ENCODE data around the gene KAT2B. TPM values are rescaled to one million over a fixed set of nuclear protein-coding genes. Genes with fewer than 3 reads are reported as not detected.

Gene KAT2B
- total RNA-seq, 4 donors from 2014 or later, result 39.4 to 87.3 (median 61.1) TPM

DNA sequence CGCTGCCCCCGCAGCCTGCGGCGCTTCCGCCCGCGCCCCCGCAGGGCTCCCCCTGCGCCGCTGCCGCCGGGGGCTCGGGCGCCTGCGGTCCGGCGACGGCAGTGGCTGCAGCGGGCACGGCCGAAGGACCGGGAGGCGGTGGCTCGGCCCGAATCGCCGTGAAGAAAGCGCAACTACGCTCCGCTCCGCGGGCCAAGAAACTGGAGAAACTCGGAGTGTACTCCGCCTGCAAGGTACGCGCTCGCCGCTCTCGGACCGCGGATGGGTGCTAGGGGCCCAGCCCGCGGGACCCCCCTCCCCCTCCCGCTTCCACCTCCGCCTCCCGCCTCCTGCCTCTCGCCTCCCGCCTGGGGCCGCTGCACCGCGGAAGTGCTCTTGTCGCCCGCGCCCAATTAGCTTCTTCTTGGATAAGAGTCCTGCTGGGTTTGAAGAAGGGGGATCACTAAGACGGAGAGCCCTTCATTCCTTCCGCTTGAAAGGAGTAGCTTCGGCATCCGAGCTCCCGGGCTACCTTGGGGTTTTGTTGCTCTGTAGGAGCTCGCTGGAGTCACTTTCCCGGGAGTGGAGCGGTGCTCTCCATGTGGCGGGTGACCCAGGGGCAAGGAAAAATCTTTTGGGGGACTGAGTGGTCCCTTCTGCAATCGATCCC lies 426 bp downstream of the KAT2B start:
- TF ChIP-seq POLR2A (IDR thresholded peaks at IDR 0.05), result peak; percentile 5 to 51
- TF ChIP-seq, protein P1, sequence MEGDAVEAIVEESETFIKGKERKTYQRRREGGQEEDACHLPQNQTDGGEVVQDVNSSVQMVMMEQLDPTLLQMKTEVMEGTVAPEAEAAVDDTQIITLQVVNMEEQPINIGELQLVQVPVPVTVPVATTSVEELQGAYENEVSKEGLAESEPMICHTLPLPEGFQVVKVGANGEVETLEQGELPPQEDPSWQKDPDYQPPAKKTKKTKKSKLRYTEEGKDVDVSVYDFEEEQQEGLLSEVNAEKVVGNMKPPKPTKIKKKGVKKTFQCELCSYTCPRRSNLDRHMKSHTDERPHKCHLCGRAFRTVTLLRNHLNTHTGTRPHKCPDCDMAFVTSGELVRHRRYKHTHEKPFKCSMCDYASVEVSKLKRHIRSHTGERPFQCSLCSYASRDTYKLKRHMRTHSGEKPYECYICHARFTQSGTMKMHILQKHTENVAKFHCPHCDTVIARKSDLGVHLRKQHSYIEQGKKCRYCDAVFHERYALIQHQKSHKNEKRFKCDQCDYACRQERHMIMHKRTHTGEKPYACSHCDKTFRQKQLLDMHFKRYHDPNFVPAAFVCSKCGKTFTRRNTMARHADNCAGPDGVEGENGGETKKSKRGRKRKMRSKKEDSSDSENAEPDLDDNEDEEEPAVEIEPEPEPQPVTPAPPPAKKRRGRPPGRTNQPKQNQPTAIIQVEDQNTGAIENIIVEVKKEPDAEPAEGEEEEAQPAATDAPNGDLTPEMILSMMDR (IDR thresholded peaks at IDR 0.05 in 4 of 5, conservative IDR thresholded peaks at IDR 0.05 in 1 of 5), result peak in 1 of 5 experiments; percentile 34
- H3K27ac ChIP-seq, result peak overlapping the region; percentile 95 to 99 (median 99)
- no peaks in the 10 kb centered on the region for H3K27me3 ChIP-seq
- H3K9me3 ChIP-seq, result no peaks in the 10 kb centered on the region
- peak; percentile 67 to 68 for ATAC-seq
- DNase-seq, result peak; percentile 78 to 81
- peaks cover 25 to 35% of the 10 kb centered on the region in 2 donors for H3K4me1 ChIP-seq
- in situ Hi-C loops (cut with MboI; ENCODE audit: low sequenced_read_pairs in 4 of 4), result loop anchor here in 2 of 4 donors (10.0 kb wide), 2 partner anchors 96 to 144 kb away; partner anchors contain the start of genes RAB5A (in 1 of the 2) and SGO1 (in 1 of the 2)
- H3K36me3 ChIP-seq, result no peaks in the 10 kb centered on the region
- intact Hi-C loops (cut with DNase I; ENCODE audit: low total_unique reads), result loop anchor here (1.0 to 5.0 kb wide), 4 partner anchors 14 to 153 kb away; partner anchors contain the start of gene RAB5A
- peak overlapping the region; percentile 79 to 94 (median 89) for H3K4me3 ChIP-seq

DNA sequence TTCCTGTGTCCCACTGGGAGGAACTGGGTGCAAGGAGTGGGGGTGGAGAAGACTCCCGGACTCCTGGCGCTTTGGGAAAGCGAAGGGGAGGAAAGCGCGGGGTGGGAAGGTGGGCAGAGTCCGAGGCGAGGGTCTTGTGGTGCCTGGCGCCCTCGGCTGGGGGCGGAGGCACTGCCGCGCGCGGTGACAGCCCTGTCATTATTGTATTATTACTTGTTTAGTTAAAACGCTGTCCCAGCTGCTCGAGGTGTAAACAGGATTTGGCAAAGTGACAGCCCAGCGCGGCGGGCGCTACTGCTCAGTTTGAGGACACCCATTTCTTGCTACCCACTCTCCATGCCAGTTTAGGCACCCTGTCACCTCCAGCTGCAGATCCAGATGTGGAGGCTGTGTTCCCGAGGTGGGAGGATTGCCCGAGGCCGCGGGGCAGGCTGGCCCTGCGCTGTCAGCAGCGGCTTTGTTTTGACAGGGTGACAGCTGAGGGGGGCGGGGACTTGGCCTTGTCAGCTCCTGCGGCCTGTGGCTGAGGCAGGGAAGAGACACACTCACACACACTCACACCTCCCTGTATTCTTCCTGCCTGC lies 1.0 kb downstream of the KAT2B start:
- intact Hi-C loops (cut with DNase I; ENCODE audit: low total_unique reads), result loop anchor here (2.0 to 5.0 kb wide), 2 partner anchors 14 to 154 kb away; no protein-coding TSS in a partner anchor
- peak overlapping the region; percentile 79 to 94 (median 89) for H3K4me3 ChIP-seq
- H3K4me1 ChIP-seq, result peaks cover 25 to 35% of the 10 kb centered on the region in 2 donors
- H3K36me3 ChIP-seq, result no peaks in the 10 kb centered on the region
- H3K9me3 ChIP-seq, result no peaks in the 10 kb centered on the region
- peak overlapping the region; percentile 95 to 99 (median 99) for H3K27ac ChIP-seq
- in situ Hi-C loops (cut with MboI; ENCODE audit: low sequenced_read_pairs in 4 of 4), result loop anchor here in 2 of 4 donors (10.0 kb wide), 2 partner anchors 96 to 144 kb away; partner anchors contain the start of genes RAB5A (in 1 of the 2) and SGO1 (in 1 of the 2)
- H3K27me3 ChIP-seq, result no peaks in the 10 kb centered on the region
- TF ChIP-seq, protein P1 (IDR thresholded peaks at IDR 0.05 in 4 of 5, conservative IDR thresholded peaks at IDR 0.05 in 1 of 5), result no peak
- TF ChIP-seq POLR2A (IDR thresholded peaks at IDR 0.05), result peak; percentile 40 to 77
- peak; percentile 94 to 96 for DNase-seq
- peak; percentile 66 to 75 for ATAC-seq

DNA sequence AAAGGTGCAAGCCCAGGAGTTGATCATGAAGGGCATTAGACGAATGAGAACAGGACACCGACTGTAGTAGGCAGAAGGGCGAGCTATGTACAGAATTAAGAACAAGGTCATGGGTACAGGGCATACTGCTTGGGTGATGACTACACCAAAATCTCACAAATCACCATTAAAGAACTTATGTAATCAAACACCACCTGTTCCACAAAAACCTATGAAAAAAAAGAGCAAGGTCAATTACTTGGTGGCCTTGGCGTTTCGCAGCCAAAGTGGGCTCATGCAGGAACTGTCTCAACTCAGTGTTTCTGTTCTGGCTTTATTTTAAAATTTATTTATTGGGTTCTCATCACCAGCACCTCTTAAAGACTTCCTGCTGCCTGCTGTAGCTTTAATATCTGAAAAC lies 2.1 kb downstream of the KAT2B start:
- Histone ChIP-seq H3K27ac (peak overlapping the region; percentile 95 to 99 (median 99)), H3K4me3 (no peak overlapping the region), H3K36me3 (no peaks in the 10 kb centered on the region), H3K9me3 (no peaks in the 10 kb centered on the region), H3K4me1 (peaks cover 25 to 40% of the 10 kb centered on the region in 2 donors), H3K27me3 (no peaks in the 10 kb centered on the region)
- intact Hi-C loops (cut with DNase I; ENCODE audit: low total_unique reads) (loop anchor here (5.0 kb wide), 1 partner anchor 155 kb away; no protein-coding TSS in a partner anchor), in situ Hi-C loops (cut with MboI; ENCODE audit: low sequenced_read_pairs in 4 of 4) (loop anchor here in 2 of 4 donors (10.0 kb wide), 2 partner anchors 98 to 142 kb away; partner anchors contain the start of genes RAB5A (in 1 of the 2) and SGO1 (in 1 of the 2))
- DNase-seq, result no peak
- ATAC-seq, result no peak
- TF ChIP-seq, protein P1 (IDR thresholded peaks at IDR 0.05 in 4 of 5, conservative IDR thresholded peaks at IDR 0.05 in 1 of 5), result no peak
- TF ChIP-seq POLR2A (IDR thresholded peaks at IDR 0.05), result no peak

DNA sequence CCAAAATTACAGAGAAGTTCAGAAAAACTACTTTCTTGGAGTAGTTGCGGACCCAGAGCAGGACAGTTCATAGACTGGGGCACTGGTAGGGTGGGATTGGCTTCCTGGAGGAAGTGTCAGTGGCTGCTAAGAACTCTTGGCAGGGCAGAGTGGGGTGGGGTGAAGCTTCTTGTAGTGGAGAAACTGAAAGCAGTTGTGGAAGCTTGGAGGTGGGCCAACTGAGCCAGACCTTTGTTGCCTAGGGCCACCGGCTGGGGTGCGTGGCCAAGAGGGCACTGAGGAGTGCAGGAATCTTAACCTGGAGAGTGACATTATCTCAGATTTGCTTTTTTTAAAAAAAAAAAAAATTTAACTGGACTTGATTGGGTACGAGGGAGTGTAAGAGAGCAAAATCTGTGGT lies 3.1 kb downstream of the KAT2B start:
- ATAC-seq (no peak), DNase-seq (peak; percentile 62 to 82)
- no peaks in the 10 kb centered on the region for H3K36me3 ChIP-seq
- H3K4me1 ChIP-seq, result peaks cover 29 to 45% of the 10 kb centered on the region in 2 donors
- TF ChIP-seq POLR2A (IDR thresholded peaks at IDR 0.05), result no peak
- TF ChIP-seq, protein P1 (IDR thresholded peaks at IDR 0.05 in 4 of 5, conservative IDR thresholded peaks at IDR 0.05 in 1 of 5), result no peak
- intact Hi-C loops (cut with DNase I; ENCODE audit: low total_unique reads), result loop anchor here (5.0 kb wide), 1 partner anchor 156 kb away; no protein-coding TSS in a partner anchor
- H3K4me3 ChIP-seq, result peak overlapping the region in 3 of 4 donors; percentile 19 to 29 (median 26)
- no peaks in the 10 kb centered on the region for H3K27me3 ChIP-seq
- H3K27ac ChIP-seq, result peak overlapping the region; percentile 47 to 99 (median 97)
- in situ Hi-C loops (cut with MboI; ENCODE audit: low sequenced_read_pairs in 4 of 4), result loop anchor here in 2 of 4 donors (10.0 kb wide), 2 partner anchors 99 to 141 kb away; partner anchors contain the start of genes RAB5A (in 1 of the 2) and SGO1 (in 1 of the 2)
- no peaks in the 10 kb centered on the region for H3K9me3 ChIP-seq
